Retinal pigment epithelial cell (primary cell): Measurements from ENCODE around the gene MON2.

ENCODE experiments used
- DNase-seq: peaks from one replicate; pipeline ENCODE4 v3.0.0-alpha.2; 2010; ENCODE audit warnings: low read depth
- H3K4me3 ChIP-seq: 2 replicates; pipeline ENCODE4 v1.5.1; 2011; ENCODE audit warnings: mild to moderate bottlenecking, low read length, control low read depth, moderate library complexity
- CTCF ChIP-seq: conservative IDR thresholded peaks from 2 replicates; pipeline ENCODE4 v1.5.1; 2011; ENCODE audit warnings: low read depth, low read length, control low read depth, inconsistent platforms

Gene MON2

GRCh38 chr12:62601765-62602164, 135.1 kb downstream of the MON2 start:
- H3K4me3 ChIP-seq, result peak overlapping the region; percentile 62
- no peak for DNase-seq
- TF ChIP-seq CTCF, result no peak

- DNase-seq, result no peak
- no peak for TF ChIP-seq CTCF
- H3K4me3 ChIP-seq, result peak overlapping the region; percentile 62
Observed at GRCh38 chr12:62602255-62603060, 135.8 kb downstream of the MON2 start.

GRCh38 chr12:62603061-62603810, 136.6 kb downstream of the MON2 start:
- DNase-seq, result no peak
- TF ChIP-seq CTCF, result peak; percentile 41
- peak overlapping the region; percentile 62 for H3K4me3 ChIP-seq

- peak overlapping the region; percentile 62 for H3K4me3 ChIP-seq
- no peak for DNase-seq
- TF ChIP-seq CTCF, result no peak
Observed at GRCh38 chr12:62603811-62604098, 137.1 kb downstream of the MON2 start.

- H3K4me3 ChIP-seq, result peak overlapping the region; percentile 62
- no peak for TF ChIP-seq CTCF
- no peak for DNase-seq
Observed at GRCh38 chr12:62604373-62604772, 137.7 kb downstream of the MON2 start.

GRCh38 chr12:62604871-62605270, 138.2 kb downstream of the MON2 start:
- no peak for DNase-seq
- no peak for TF ChIP-seq CTCF
- peak overlapping the region; percentile 62 for H3K4me3 ChIP-seq

- TF ChIP-seq CTCF, result no peak
- H3K4me3 ChIP-seq, result peak overlapping the region; percentile 62
- DNase-seq, result no peak
Observed at GRCh38 chr12:62605981-62606380, 139.4 kb downstream of the MON2 start.
